Calu3 (cell line): ENCODE results near the gene JAKMIP2. TPM values are rescaled to one million over a fixed set of nuclear protein-coding genes. Genes with fewer than 3 reads are reported as not detected.
"Not testable (repeated sequence)": the region's sequence is repeated elsewhere in the genome, so short reads cannot be mapped to it uniquely, and the experiment has no call there.

ENCODE experiments used
- Bru-seq: library from RNA; stranded (reverse); fragments of 400-500 nt; gene quantifications from one replicate; lab custom pipeline; 2021; lab: Mats Ljungman, UMichigan
- BruChase-seq, 2 experiments: library from RNA; stranded (reverse); fragments of 400-500 nt; gene quantifications; one replicate each; lab custom pipeline; 2021; lab: Mats Ljungman, UMichigan
- BruUV-seq: library from RNA; stranded (reverse); fragments of 400-500 nt; replicated peaks from 2 replicates; lab custom pipeline; 2021; lab: Mats Ljungman, UMichigan
- CTCF ChIA-PET: fragments of 300-600 bp; sonication (Branson Sonifier 250); formaldehyde crosslinking; loops from one replicate; lab custom pipeline; 2022; ENCODE audit warnings: antibody characterized with exemption; lab: Charles Lee
- DNase-seq: peaks from one replicate; pipeline ENCODE4 v3.0.0; 2022
- H3K27ac Mint-ChIP-seq: one replicate; pipeline ENCODE4 v1.8.0; 2022; ENCODE audit warnings: mixed read lengths; ENCODE audit not compliant: unreplicated experiment
- H3K27me3 Mint-ChIP-seq: one replicate; pipeline ENCODE4 v1.8.0; 2022; ENCODE audit warnings: mixed read lengths; ENCODE audit not compliant: unreplicated experiment
- H3K36me3 Mint-ChIP-seq: one replicate; pipeline ENCODE4 v1.8.0; 2022; ENCODE audit warnings: mild to moderate bottlenecking, moderate library complexity, mixed read lengths; ENCODE audit not compliant: insufficient read depth, unreplicated experiment
- H3K4me1 Mint-ChIP-seq: one replicate; pipeline ENCODE4 v1.8.0; 2022; ENCODE audit warnings: mild to moderate bottlenecking, low read depth, mixed read lengths; ENCODE audit not compliant: unreplicated experiment
- H3K4me3 Mint-ChIP-seq: one replicate; pipeline ENCODE4 v1.8.0; 2022; ENCODE audit warnings: mild to moderate bottlenecking, low read depth, moderate library complexity, mixed read lengths; ENCODE audit not compliant: unreplicated experiment
- H3K9me3 Mint-ChIP-seq: one replicate; pipeline ENCODE4 v1.8.0; 2022; ENCODE audit warnings: low read depth, mixed read lengths; ENCODE audit not compliant: unreplicated experiment
- CTCF ChIP-seq: fragments of 200-600 bp; IDR thresholded peaks from one replicate; pipeline ENCODE4 v1.8.0; 2022; ENCODE audit warnings: antibody characterized with exemption; ENCODE audit not compliant: unreplicated experiment
- intact Hi-C: fragments of 100-400 bp; cut with micrococcal nuclease; formaldehyde crosslinking; loops from one replicate; pipeline ENCODE4 v1.10.0; 2022; ENCODE audit not compliant: unreplicated experiment
- long read RNA-seq: library from polyadenylated mRNA; stranded (forward); transcript quantifications from one replicate; pipeline ENCODE4 v2.0.0, GENCODE V29; 2022
- total RNA-seq: library from RNA; stranded (reverse); gene quantifications from 2 replicates; pipeline ENCODE4 v1.2.3, GENCODE V29; 2022

Gene JAKMIP2
- total RNA-seq, result not detected in 2 replicates
- Bru-seq, nascent RNA, result percentile 3 among the genes with signal in this experiment
- BruChase-seq, experiment 1, labeled RNA remaining after a 6-hour chase, result percentile 4 among the genes with signal in this experiment
- percentile 5 among the genes with signal in this experiment for BruChase-seq, experiment 2, labeled RNA remaining after a 2-hour chase
- long read RNA-seq, result 0 reads

DNA sequence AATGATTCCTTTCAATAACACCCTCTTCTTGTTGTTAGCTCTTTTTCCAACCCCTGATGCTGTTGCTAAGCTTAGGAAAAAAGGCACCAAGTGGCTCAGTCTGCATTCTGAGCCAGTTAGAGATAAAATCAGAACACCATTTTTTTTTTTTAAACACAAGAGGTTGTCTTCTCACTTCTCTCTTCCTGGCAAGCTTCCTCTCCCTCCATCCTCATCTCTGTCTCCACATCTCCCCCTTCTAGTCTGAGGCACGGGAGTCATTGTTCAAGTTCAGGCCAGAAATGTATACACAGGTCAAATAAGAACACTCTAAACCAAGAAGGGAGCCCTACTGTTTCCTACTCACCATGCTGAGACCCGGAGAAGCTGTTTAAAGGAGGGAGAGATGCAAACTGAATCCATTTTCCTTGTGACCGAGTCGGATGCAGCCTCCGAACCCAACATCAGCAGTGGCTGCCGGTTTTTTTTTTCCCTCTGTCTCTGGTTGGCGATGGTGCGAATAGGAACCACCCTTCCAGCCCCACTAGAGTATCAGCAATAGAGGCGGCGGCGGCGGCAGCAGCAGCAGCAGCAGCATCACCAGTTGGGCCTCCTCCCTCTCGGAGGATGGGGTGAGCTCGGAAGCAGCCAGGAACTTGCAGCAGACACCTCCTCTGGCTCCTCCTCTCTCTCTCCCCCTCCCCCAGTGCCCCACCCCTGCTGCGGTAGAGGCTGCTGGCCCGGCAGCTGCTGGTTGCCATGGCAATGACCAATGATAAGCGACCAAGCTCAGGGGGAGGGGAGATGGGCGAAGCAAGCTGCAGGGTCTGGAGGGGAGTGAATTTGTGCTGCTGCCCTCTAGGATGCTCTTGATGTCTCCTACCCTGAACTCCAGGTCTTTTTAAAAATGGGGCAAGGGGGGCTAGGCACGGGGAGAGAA lies at the start of gene JAKMIP2:
JAKMIP2 (minus strand) TSS at position 619 of the 919 bp plus-strand sequence. CDS start 110,922 bp downstream, outside the sequence.
- CTCF ChIA-PET, result interaction anchor here (0.8 kb wide), 1 partner anchor 29 kb away, joined by 4 read pairs; no protein-coding TSS in a partner anchor
- H3K27ac Mint-ChIP-seq, result no peak within 1 kb of the TSS

DNA sequence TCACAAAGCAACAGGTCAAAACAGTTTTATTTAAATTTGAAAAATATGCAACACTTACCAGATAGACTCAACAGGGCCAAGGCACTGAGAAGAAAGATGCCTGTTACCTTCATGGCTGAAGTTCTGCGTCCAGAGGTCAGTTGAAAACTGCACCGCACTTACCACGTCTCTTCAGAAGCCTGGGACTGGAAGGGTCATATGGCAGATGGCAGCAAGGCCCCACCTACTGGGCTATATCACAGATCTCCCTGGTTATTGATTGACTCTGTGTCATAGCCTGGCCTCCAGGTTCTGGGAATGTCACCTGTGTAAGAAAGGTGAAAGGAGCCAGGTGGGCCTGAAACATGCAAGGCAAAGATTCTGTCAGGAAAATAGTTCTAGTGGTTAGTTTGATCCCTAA lies 48.9 kb upstream of the JAKMIP2 start, which contains the start of gene SPINK1:
SPINK1 (minus strand) TSS at position 207 of the 400 bp plus-strand sequence; CDS start at position 113, 94 bp downstream.
- H3K27me3 Mint-ChIP-seq, result no peaks in the 10 kb centered on the region
- H3K4me3 Mint-ChIP-seq, result peak within 1 kb of the TSS; percentile 58
- peaks cover 25% of the 10 kb centered on the region for H3K36me3 Mint-ChIP-seq
- peak; percentile 27 for DNase-seq
- TF ChIP-seq CTCF, result no peak
- peak within 1 kb of the TSS; percentile 84 for H3K27ac Mint-ChIP-seq
- peaks cover 53% of the 10 kb centered on the region for H3K4me1 Mint-ChIP-seq
- no peaks in the 10 kb centered on the region for H3K9me3 Mint-ChIP-seq
- BruUV-seq, result no TSS peak
- intact Hi-C loops, result no loop called here
- CTCF ChIA-PET, result no interaction called here

More for the DNA sequence above, at the start of gene JAKMIP2:
- Mint-ChIP-seq H3K27me3 (no peaks in the 10 kb centered on the region), H3K9me3 (no peaks in the 10 kb centered on the region), H3K36me3 (no peaks in the 10 kb centered on the region), H3K4me1 (no peaks in the 10 kb centered on the region), H3K4me3 (no peak within 1 kb of the TSS)
- TF ChIP-seq CTCF, result no peak
- intact Hi-C loops, result no loop called here
- BruUV-seq, result no TSS peak
- DNase-seq, result no peak

GRCh38 chr5:147830035-147830434 lies 47.5 kb upstream of the JAKMIP2 start:
- intact Hi-C loops, result no loop called here
- DNase-seq, result no peak
- no peak for TF ChIP-seq CTCF
- peaks cover 18% of the 10 kb centered on the region for H3K36me3 Mint-ChIP-seq
- H3K9me3 Mint-ChIP-seq, result no peaks in the 10 kb centered on the region
- no peaks in the 10 kb centered on the region for H3K27me3 Mint-ChIP-seq
- peak overlapping the region; percentile 84 for H3K27ac Mint-ChIP-seq
- peak overlapping the region; percentile 58 for H3K4me3 Mint-ChIP-seq
- CTCF ChIA-PET, result no interaction called here
- no TSS peak for BruUV-seq
- H3K4me1 Mint-ChIP-seq, result peaks cover 42% of the 10 kb centered on the region

- Mint-ChIP-seq H3K4me1 (peaks cover 32% of the 10 kb centered on the region), H3K36me3 (peaks cover 21% of the 10 kb centered on the region)
- H3K4me3 Mint-ChIP-seq, H3K9me3 Mint-ChIP-seq, BruUV-seq, intact Hi-C loops, H3K27me3 Mint-ChIP-seq, H3K27ac Mint-ChIP-seq, DNase-seq: not testable (repeated sequence)
- CTCF ChIA-PET, result interaction anchor here (0.8 kb wide), 1 partner anchor 199 kb away, joined by 4 read pairs; no protein-coding TSS in a partner anchor
These were observed 44.5 kb upstream of the JAKMIP2 start for GRCh38 chr5:147827017-147827416.
